CD4-positive, alpha-beta memory T cell (primary cell): ENCODE measurements around the gene CCDC57. TPM values are rescaled to one million over a fixed set of nuclear protein-coding genes. Genes with fewer than 3 reads are reported as not detected.

Experiments
- CTCF ChIA-PET: fragments of 350-600 bp; sonication (Branson Sonifier 250); formaldehyde crosslinking; loops from one replicate; lab custom pipeline; 2021; ENCODE audit warnings: inconsistent platforms; ENCODE audit not compliant: partially characterized antibody; lab: Charles Lee
- POLR2A ChIA-PET: fragments of 350-600 bp; sonication (Branson Sonifier 250); formaldehyde crosslinking; loops from one replicate; lab custom pipeline; 2021; ENCODE audit not compliant: partially characterized antibody; lab: Charles Lee
- DNase-seq, 5 donors: peaks; one replicate each; pipeline versions ENCODE4 v3.0.0 to v3.0.0-alpha.2; 2020 to 2022; ENCODE audit warnings: mixed read lengths in 1 of 5
- H3K27ac ChIP-seq: one replicate; pipeline ENCODE4 v1.7.0; 2013; ENCODE audit warnings: low read depth, low read length
- H3K27me3 ChIP-seq: 2 replicates; pipeline ENCODE4 v1.7.0; 2013; ENCODE audit warnings: mild to moderate bottlenecking, low read length, moderate library complexity; ENCODE audit not compliant: insufficient read depth
- H3K36me3 ChIP-seq: 2 replicates; pipeline ENCODE4 v1.7.0; 2013; ENCODE audit warnings: mild to moderate bottlenecking, low read length, moderate library complexity; ENCODE audit not compliant: insufficient read depth
- H3K4me1 ChIP-seq: 2 replicates; pipeline ENCODE4 v1.7.0; 2013; ENCODE audit warnings: mild to moderate bottlenecking, low read length, moderate library complexity; ENCODE audit not compliant: insufficient read depth
- H3K4me3 ChIP-seq, 2 donors: one replicate each; pipeline ENCODE4 v1.7.0; 2013; ENCODE audit warnings: low read length in 2 of 2, mild to moderate bottlenecking in 1 of 2
- H3K9me3 ChIP-seq, 2 donors: one replicate each; pipeline ENCODE4 v1.7.0; 2013; ENCODE audit warnings: low read length in 2 of 2, control low read depth in 1 of 2; ENCODE audit not compliant: control insufficient read depth in 1 of 2
- H3K27ac Mint-ChIP-seq, 7 donors: one replicate each; pipeline ENCODE4 v1.8.0; 2020 to 2021; ENCODE audit warnings: mixed read lengths in 7 of 7, mild to moderate bottlenecking in 6 of 7, inconsistent platforms in 3 of 7, moderate library complexity in 3 of 7
- H3K27me3 Mint-ChIP-seq, 2 donors: one replicate each; pipeline ENCODE4 v1.8.0; 2020 to 2021; ENCODE audit warnings: mixed read lengths in 2 of 2
- H3K36me3 Mint-ChIP-seq, 2 donors: one replicate each; pipeline ENCODE4 v1.8.0; 2020 to 2021; ENCODE audit warnings: mixed read lengths in 2 of 2, inconsistent platforms in 1 of 2, mild to moderate bottlenecking in 1 of 2
- H3K4me1 Mint-ChIP-seq, 4 donors: one replicate each; pipeline ENCODE4 v1.8.0; 2020 to 2021; ENCODE audit warnings: mixed read lengths in 4 of 4, mild to moderate bottlenecking in 1 of 4
- H3K4me3 Mint-ChIP-seq, 8 donors: one replicate each; pipeline ENCODE4 v1.8.0; 2020 to 2021; ENCODE audit warnings: mixed read lengths in 8 of 8, mild to moderate bottlenecking in 7 of 8, moderate library complexity in 6 of 8, inconsistent platforms in 3 of 8
- H3K9me3 Mint-ChIP-seq, 8 donors: one replicate each; pipeline ENCODE4 v1.8.0; 2020 to 2021; ENCODE audit warnings: mixed read lengths in 8 of 8, mild to moderate bottlenecking in 5 of 8, inconsistent platforms in 3 of 8, moderate library complexity in 1 of 8
- intact Hi-C: fragments of 100-400 bp; cut with micrococcal nuclease; formaldehyde crosslinking; loops from one replicate; pipeline ENCODE4 v1.15.1; 2023
- polyA plus RNA-seq, 2 donors: library from polyadenylated mRNA; unstranded; fragments of 300-500 nt; fragmentation: Illumina TruSeq; gene quantifications; one replicate each; pipeline ENCODE4 v1.2.3, GENCODE V29; 2021
- total RNA-seq, 2 experiments: library from RNA; stranded (reverse); gene quantifications; one replicate each; pipeline ENCODE4 v1.2.3, GENCODE V29; 2021

CCDC57 gene
- total and polyA plus RNA-seq, 4 experiments from 2014 or later: 41.6 to 88.7 (median 62.0) TPM

DNA sequence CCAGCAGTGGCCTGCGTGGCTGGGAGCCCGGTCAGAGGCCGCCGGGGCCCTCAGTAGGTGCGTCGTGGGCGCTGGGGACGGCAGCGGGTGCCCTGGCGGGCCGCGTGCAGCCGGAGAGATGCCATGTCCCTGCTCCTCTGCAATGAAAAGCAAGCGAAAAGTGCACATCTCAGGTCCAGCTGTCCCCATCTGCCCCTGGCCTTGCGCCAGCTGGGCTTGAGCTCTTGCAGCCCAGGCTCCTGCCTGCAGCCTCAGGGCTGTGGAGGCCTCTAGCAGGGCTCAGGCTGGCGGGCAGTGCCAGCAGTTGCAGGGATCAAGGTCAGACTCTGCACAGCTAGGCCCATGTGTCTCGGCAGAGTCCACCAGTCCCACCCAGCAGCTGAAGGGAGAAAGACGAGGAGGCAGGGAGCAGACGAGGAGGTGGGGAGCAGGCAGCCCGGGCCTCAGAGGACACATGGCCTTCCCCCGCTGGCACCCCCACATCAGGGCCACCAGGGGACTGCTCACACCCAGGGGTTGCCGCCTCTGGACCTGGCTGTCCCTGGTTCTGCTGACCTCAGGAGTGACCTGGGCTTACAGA lies 27.4 kb upstream of the CCDC57 start:
- no peak for DNase-seq
- H3K4me3 ChIP-seq: no peak overlapping the region
- no peaks in the 10 kb centered on the region for H3K9me3 ChIP-seq
- intact Hi-C loops: loop anchor here (2.0 to 10.0 kb wide), 3 partner anchors 33 to 205 kb away; partner anchors contain the start of genes CSNK1D, DCXR and RAC3
- no peaks in the 10 kb centered on the region for H3K27me3 ChIP-seq
- Mint-ChIP-seq H3K27me3 (no peaks in the 10 kb centered on the region), H3K27ac (peak overlapping the region in 6 of 7 donors; percentile 17 to 93 (median 74)), H3K36me3 (peaks cover 13 to 37% of the 10 kb centered on the region in 2 donors), H3K9me3 (peaks cover 0 to 6% (median 0%) of the 10 kb centered on the region in 8 donors), H3K4me1 (peaks cover 21 to 69% (median 59%) of the 10 kb centered on the region in 4 donors), H3K4me3 (peak overlapping the region in 2 of 8 donors; percentile 31 to 48)
- H3K27ac ChIP-seq: peak overlapping the region; percentile 12
- H3K4me1 ChIP-seq: peaks cover 64% of the 10 kb centered on the region
- ChIA-PET CTCF (interaction anchor here (1.0 to 3.0 kb wide), 3 partner anchors 34 to 81 kb away, joined by 5 to 11 read pairs (median 6); no protein-coding TSS in a partner anchor), POLR2A (interaction anchor here (0.6 to 6.5 kb wide), 9 partner anchors 10 to 63 kb away, joined by 3 to 56 read pairs (median 7); partner anchors contain the start of genes CSNK1D and SLC16A3)
- peaks cover 29% of the 10 kb centered on the region for H3K36me3 ChIP-seq

DNA sequence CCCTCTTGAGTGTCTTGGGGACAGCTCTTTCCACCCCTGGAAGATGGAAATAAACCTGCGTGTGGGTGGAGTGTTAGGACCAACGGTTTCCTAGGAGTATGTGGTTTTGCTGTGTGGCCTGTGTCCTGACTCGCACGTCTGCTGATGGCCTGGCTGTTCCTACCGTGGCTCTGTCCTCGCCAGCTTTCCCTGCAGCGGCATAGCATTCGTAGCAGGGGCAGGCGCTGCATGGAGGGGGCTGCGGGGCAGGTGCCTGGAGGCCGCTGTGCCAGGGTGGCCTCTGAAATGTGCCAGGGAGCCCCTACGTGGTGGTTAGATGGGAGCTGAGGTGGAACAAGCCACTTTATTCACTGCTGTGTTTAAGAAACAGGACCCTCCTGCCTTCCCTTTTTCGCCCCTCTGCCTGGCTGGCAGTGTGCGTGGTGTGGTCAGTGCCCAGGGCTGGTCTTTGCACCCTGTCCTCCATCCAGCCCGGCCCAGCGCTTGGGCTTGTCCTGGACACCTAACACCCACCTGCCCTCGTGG lies 26.8 kb upstream of the CCDC57 start:
- Histone ChIP-seq H3K4me3 (no peak overlapping the region), H3K36me3 (peaks cover 24% of the 10 kb centered on the region), H3K9me3 (no peaks in the 10 kb centered on the region), H3K4me1 (peaks cover 66% of the 10 kb centered on the region), H3K27ac (peak overlapping the region; percentile 12), H3K27me3 (no peaks in the 10 kb centered on the region)
- ChIA-PET CTCF (interaction anchor here (1.0 to 2.4 kb wide), 4 partner anchors 33 to 209 kb away, joined by 5 to 6 read pairs (median 5); no protein-coding TSS in a partner anchor), POLR2A (interaction anchor here (0.6 to 6.5 kb wide), 9 partner anchors 10 to 63 kb away, joined by 3 to 56 read pairs (median 4); partner anchors contain the start of genes CSNK1D and SLC16A3)
- peaks cover 18 to 68% (median 57%) of the 10 kb centered on the region in 4 donors for H3K4me1 Mint-ChIP-seq
- peaks cover 8 to 32% of the 10 kb centered on the region in 2 donors for H3K36me3 Mint-ChIP-seq
- peaks cover 0 to 6% (median 0%) of the 10 kb centered on the region in 8 donors for H3K9me3 Mint-ChIP-seq
- no peak for DNase-seq
- H3K27me3 Mint-ChIP-seq: no peaks in the 10 kb centered on the region
- H3K4me3 Mint-ChIP-seq: peak overlapping the region in 6 of 8 donors; percentile 21 to 92 (median 58)
- intact Hi-C loops: loop anchor here (2.0 to 10.0 kb wide), 3 partner anchors 33 to 205 kb away; partner anchors contain the start of genes CSNK1D, DCXR and RAC3
- H3K27ac Mint-ChIP-seq: peak overlapping the region; percentile 42 to 93 (median 82)

DNA sequence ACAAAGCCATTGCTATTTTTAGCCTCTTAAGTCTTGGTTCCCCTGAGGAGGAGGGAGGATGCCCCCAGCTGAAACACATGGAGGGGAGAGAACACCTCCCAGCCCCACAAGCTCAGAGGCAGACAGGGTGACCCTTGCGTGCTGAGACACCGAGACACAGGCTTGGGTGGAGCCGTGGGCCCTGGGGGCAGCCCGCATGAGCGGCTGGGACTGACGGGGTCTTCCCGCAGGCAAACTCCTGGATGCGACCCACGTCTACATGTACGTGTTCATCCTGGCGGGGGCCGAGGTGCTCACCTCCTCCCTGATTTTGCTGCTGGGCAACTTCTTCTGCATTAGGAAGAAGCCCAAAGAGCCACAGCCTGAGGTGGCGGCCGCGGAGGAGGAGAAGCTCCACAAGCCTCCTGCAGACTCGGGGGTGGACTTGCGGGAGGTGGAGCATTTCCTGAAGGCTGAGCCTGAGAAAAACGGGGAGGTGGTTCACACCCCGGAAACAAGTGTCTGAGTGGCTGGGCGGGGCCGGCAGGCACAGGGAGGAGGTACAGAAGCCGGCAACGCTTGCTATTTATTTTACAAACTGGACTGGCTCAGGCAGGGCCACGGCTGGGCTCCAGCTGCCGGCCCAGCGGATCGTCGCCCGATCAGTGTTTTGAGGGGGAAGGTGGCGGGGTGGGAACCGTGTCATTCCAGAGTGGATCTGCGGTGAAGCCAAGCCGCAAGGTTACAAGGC lies 26.0 kb upstream of the CCDC57 start:
- Mint-ChIP-seq H3K4me3 (peak overlapping the region; percentile 79 to 92 (median 85)), H3K4me1 (peaks cover 16 to 61% (median 51%) of the 10 kb centered on the region in 4 donors), H3K9me3 (peaks cover 0 to 3% (median 0%) of the 10 kb centered on the region in 8 donors), H3K27ac (peak overlapping the region; percentile 90 to 96 (median 91)), H3K27me3 (no peaks in the 10 kb centered on the region), H3K36me3 (peaks cover 0 to 24% of the 10 kb centered on the region in 2 donors)
- Histone ChIP-seq H3K27ac (peak overlapping the region; percentile 61), H3K4me1 (peaks cover 68% of the 10 kb centered on the region), H3K36me3 (peaks cover 16% of the 10 kb centered on the region), H3K4me3 (peak overlapping the region; percentile 29 to 49), H3K27me3 (no peaks in the 10 kb centered on the region), H3K9me3 (no peaks in the 10 kb centered on the region)
- CTCF ChIA-PET: interaction anchor here (1.0 to 4.2 kb wide), 7 partner anchors 32 to 208 kb away, joined by 3 to 57 read pairs (median 5); partner anchors contain the start of gene SECTM1
- intact Hi-C loops: loop anchor here (1.0 to 10.0 kb wide), 4 partner anchors 34 to 204 kb away; partner anchors contain the start of genes CSNK1D, DCXR and RAC3
- DNase-seq: peak; percentile 66 to 88 (median 73)
- POLR2A ChIA-PET: interaction anchor here (0.9 to 6.5 kb wide), 12 partner anchors 9 to 95 kb away, joined by 3 to 56 read pairs (median 4); partner anchors contain the start of genes CD7, SECTM1 and SLC16A3

DNA sequence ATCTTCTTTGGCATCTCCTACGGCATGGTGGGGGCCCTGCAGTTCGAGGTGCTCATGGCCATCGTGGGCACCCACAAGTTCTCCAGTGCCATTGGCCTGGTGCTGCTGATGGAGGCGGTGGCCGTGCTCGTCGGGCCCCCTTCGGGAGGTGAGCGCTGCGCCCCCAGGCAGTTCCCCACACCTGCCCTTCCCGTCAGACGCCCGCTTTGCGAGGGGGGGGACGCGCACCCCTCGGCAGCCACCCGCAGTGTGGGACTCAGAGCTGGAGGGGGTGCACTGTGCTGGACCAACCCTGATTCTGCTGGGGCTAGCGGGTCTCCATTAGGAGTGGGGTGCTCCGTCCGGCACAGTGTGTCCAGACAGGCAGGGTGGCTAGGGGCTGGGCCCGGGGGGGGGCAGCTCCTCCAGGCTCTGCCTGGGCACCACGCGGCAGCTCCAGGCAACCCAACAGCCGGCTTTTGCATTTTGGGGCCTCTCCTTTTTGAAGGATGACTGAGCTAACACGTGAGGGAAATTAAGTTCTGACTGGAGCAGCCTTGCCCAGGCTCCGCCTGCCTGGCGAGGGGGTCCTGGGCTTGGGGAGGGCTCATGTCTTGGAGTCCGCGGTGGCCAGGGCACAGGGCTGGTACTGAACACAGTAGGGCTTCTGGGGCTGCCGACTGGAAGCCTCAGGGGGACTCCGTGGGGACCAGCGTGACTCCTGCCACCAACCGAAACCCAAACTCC lies 25.3 kb upstream of the CCDC57 start:
- Histone ChIP-seq H3K36me3 (peaks cover 9% of the 10 kb centered on the region), H3K9me3 (no peaks in the 10 kb centered on the region), H3K27ac (peak overlapping the region; percentile 61), H3K27me3 (no peaks in the 10 kb centered on the region), H3K4me1 (peaks cover 68% of the 10 kb centered on the region), H3K4me3 (peak overlapping the region; percentile 29 to 49)
- peak overlapping the region in 5 of 8 donors; percentile 84 to 92 (median 86) for H3K4me3 Mint-ChIP-seq
- intact Hi-C loops: loop anchor here (1.0 to 10.0 kb wide), 4 partner anchors 35 to 203 kb away; partner anchors contain the start of genes CSNK1D, DCXR and RAC3
- H3K27me3 Mint-ChIP-seq: no peaks in the 10 kb centered on the region
- DNase-seq: no peak
- H3K27ac Mint-ChIP-seq: peak overlapping the region; percentile 67 to 96 (median 90)
- ChIA-PET CTCF (interaction anchor here (1.0 to 4.2 kb wide), 7 partner anchors 32 to 208 kb away, joined by 3 to 57 read pairs (median 5); partner anchors contain the start of gene SECTM1), POLR2A (interaction anchor here (0.9 to 6.5 kb wide), 10 partner anchors 8 to 95 kb away, joined by 3 to 56 read pairs (median 6); partner anchors contain the start of genes CD7, SECTM1 and SLC16A3)
- peaks cover 0 to 3% (median 0%) of the 10 kb centered on the region in 8 donors for H3K9me3 Mint-ChIP-seq
- H3K4me1 Mint-ChIP-seq: peaks cover 16 to 66% (median 51%) of the 10 kb centered on the region in 4 donors
- peaks cover 0 to 20% of the 10 kb centered on the region in 2 donors for H3K36me3 Mint-ChIP-seq

DNA sequence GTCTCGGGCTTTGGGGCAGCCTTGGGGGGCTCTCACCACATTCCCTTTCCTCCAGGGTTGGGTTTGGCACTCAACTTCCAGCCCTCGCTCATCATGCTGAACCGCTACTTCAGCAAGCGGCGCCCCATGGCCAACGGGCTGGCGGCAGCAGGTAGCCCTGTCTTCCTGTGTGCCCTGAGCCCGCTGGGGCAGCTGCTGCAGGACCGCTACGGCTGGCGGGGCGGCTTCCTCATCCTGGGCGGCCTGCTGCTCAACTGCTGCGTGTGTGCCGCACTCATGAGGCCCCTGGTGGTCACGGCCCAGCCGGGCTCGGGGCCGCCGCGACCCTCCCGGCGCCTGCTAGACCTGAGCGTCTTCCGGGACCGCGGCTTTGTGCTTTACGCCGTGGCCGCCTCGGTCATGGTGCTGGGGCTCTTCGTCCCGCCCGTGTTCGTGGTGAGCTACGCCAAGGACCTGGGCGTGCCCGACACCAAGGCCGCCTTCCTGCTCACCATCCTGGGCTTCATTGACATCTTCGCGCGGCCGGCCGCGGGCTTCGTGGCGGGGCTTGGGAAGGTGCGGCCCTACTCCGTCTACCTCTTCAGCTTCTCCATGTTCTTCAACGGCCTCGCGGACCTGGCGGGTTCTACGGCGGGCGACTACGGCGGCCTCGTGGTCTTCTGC lies 24.6 kb upstream of the CCDC57 start:
- Mint-ChIP-seq H3K4me1 (peaks cover 14 to 62% (median 46%) of the 10 kb centered on the region in 4 donors), H3K27ac (peak overlapping the region in 6 of 7 donors; percentile 37 to 70 (median 58)), H3K36me3 (peaks cover 0 to 16% of the 10 kb centered on the region in 2 donors), H3K4me3 (no peak overlapping the region), H3K9me3 (peaks cover 0 to 3% (median 0%) of the 10 kb centered on the region in 8 donors), H3K27me3 (no peaks in the 10 kb centered on the region)
- intact Hi-C loops: loop anchor here (5.0 to 10.0 kb wide), 2 partner anchors 175 to 202 kb away; partner anchors contain the start of genes DCXR and RAC3
- DNase-seq: peak in 2 of 5 donors; percentile 33 to 35
- peaks cover 2% of the 10 kb centered on the region for H3K36me3 ChIP-seq
- H3K9me3 ChIP-seq: no peaks in the 10 kb centered on the region
- no peak overlapping the region for H3K27ac ChIP-seq
- H3K4me3 ChIP-seq: no peak overlapping the region
- H3K27me3 ChIP-seq: no peaks in the 10 kb centered on the region
- peaks cover 63% of the 10 kb centered on the region for H3K4me1 ChIP-seq
- ChIA-PET POLR2A (interaction anchor here (1.0 to 6.5 kb wide), 10 partner anchors 7 to 84 kb away, joined by 3 to 56 read pairs (median 9); partner anchors contain the start of genes CD7 and SLC16A3), CTCF (interaction anchor here (0.8 to 4.2 kb wide), 10 partner anchors 16 to 207 kb away, joined by 3 to 57 read pairs (median 6); partner anchors contain the start of genes CD7 and SECTM1)
